HEK293T (cell line): Measurements from ENCODE around the gene DYNLT5.

ENCODE experiments used
- CTCF ChIA-PET: fragments of 350-600 bp; formaldehyde crosslinking; extraction: SDS; loops from one replicate; lab custom pipeline; 2021; ENCODE audit warnings: antibody characterized with exemption, inconsistent platforms; lab: Yijun Ruan, JAX
- POLR2A ChIA-PET: fragments of 350-600 bp; formaldehyde crosslinking; extraction: SDS; loops from one replicate; lab custom pipeline; 2020; ENCODE audit warnings: antibody characterized with exemption, inconsistent platforms; lab: Yijun Ruan, JAX
- DNase-seq: peaks from one replicate; pipeline ENCODE4 v3.0.0; 2012; ENCODE audit warnings: mixed read lengths; ENCODE audit errors: extremely low spot score
- ARNT ChIP-seq: fragments of 450-650 bp; IDR thresholded peaks from 2 replicates; pipeline ENCODE4 v1.6.1; 2017; ENCODE audit warnings: mild to moderate bottlenecking
- BHLHE40 ChIP-seq: fragments of 450-650 bp; IDR thresholded peaks from 2 replicates; pipeline ENCODE4 v1.6.1; 2016; ENCODE audit warnings: mild to moderate bottlenecking, moderate library complexity, borderline replicate concordance
- CTBP1 ChIP-seq: fragments of 450-650 bp; IDR thresholded peaks from 2 replicates; pipeline ENCODE4 v1.6.1; 2016; ENCODE audit warnings: borderline replicate concordance
- ELF4 ChIP-seq: fragments of 450-650 bp; IDR thresholded peaks from 2 replicates; pipeline ENCODE4 v1.6.1; 2017; ENCODE audit warnings: antibody characterized with exemption
- FOXA1 ChIP-seq: fragments of 450-650 bp; IDR thresholded peaks from 2 replicates; pipeline ENCODE4 v1.6.1; 2016; ENCODE audit warnings: mild to moderate bottlenecking
- FOXK2 ChIP-seq: fragments of 450-650 bp; IDR thresholded peaks from 2 replicates; pipeline ENCODE4 v1.6.1; 2016; ENCODE audit warnings: mild to moderate bottlenecking
- FOXM1 ChIP-seq: fragments of 450-650 bp; IDR thresholded peaks from 2 replicates; pipeline ENCODE4 v1.6.1; 2017; ENCODE audit warnings: mild to moderate bottlenecking, borderline replicate concordance
- HDGF ChIP-seq: fragments of 450-650 bp; IDR thresholded peaks from 2 replicates; pipeline ENCODE4 v1.6.1; 2017; ENCODE audit warnings: antibody characterized with exemption, borderline replicate concordance
- L3MBTL2 ChIP-seq: fragments of 450-650 bp; conservative IDR thresholded peaks from 2 replicates; pipeline ENCODE4 v1.6.1; 2016; ENCODE audit warnings: mild to moderate bottlenecking
- LEF1 ChIP-seq: fragments of 450-650 bp; IDR thresholded peaks from 2 replicates; pipeline ENCODE4 v1.6.1; 2017; ENCODE audit warnings: mild to moderate bottlenecking, borderline replicate concordance
- NFRKB ChIP-seq: fragments of 450-650 bp; IDR thresholded peaks from 2 replicates; pipeline ENCODE4 v1.6.1; 2016; ENCODE audit warnings: mild to moderate bottlenecking, moderate library complexity
- PKNOX1 ChIP-seq: fragments of 450-650 bp; IDR thresholded peaks from 2 replicates; pipeline ENCODE4 v1.6.1; 2016
- SP1 ChIP-seq: fragments of 450-650 bp; IDR thresholded peaks from 2 replicates; pipeline ENCODE4 v1.6.1; 2017
- SUZ12 ChIP-seq: fragments of 450-650 bp; IDR thresholded peaks from 2 replicates; pipeline ENCODE4 v1.6.1; 2016; ENCODE audit warnings: mild to moderate bottlenecking
- TARDBP ChIP-seq: fragments of 450-650 bp; IDR thresholded peaks from 2 replicates; pipeline ENCODE4 v1.6.1; 2016
- ZNF384 ChIP-seq: fragments of 450-650 bp; IDR thresholded peaks from 2 replicates; pipeline ENCODE4 v1.6.1; 2016

The DYNLT5 gene

GRCh38 chr1:66757722-66758240, 5.5 kb downstream of the DYNLT5 start:
- TF ChIP-seq SUZ12 (no peak), SP1 (no peak), L3MBTL2 (no peak), CTBP1 (no peak), FOXM1 (no peak), PKNOX1 (no peak), TARDBP (no peak), FOXK2 (no peak), HDGF (no peak), ARNT (no peak), BHLHE40 (no peak), ZNF384 (no peak), NFRKB (no peak), LEF1 (no peak), FOXA1 (no peak), ELF4 (no peak)
- POLR2A ChIA-PET = no interaction called here
- CTCF ChIA-PET = interaction anchor here (1.2 kb wide), 1 partner anchor 456 kb away, joined by 3 read pairs; no protein-coding TSS in a partner anchor
- no peak for DNase-seq

DNA sequence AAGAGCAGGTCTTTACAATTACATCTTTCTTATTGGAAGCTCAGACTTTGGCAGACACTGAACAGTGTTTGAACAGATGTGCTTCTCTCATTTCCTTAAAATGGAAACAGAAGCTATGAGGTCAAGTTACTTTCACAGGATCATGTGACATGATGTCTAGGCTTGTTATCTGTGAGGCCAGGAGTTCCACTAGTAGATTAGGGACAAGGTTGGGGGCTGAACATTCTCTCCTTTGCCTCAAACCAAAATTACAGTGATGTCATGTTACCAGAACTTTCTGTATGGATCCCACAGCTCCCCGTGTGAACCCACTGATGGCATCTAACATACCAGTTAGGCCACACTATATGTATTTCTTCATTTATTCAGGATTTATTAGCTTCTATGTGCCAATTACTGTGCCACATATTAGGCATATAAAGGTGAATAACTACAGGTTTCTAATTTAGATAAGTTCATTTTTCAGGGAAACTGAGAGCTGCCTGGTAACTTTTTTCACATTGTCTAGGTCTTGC, 6.0 kb downstream of the DYNLT5 start:
- CTCF ChIA-PET = interaction anchor here (1.2 kb wide), 1 partner anchor 455 kb away, joined by 3 read pairs; no protein-coding TSS in a partner anchor
- no peak for DNase-seq
- TF ChIP-seq FOXM1 = no peak
- POLR2A ChIA-PET = no interaction called here

- CTCF ChIA-PET = no interaction called here
Observed at GRCh38 chr1:66760506-66760905, 8.2 kb downstream of the DYNLT5 start.

DNA sequence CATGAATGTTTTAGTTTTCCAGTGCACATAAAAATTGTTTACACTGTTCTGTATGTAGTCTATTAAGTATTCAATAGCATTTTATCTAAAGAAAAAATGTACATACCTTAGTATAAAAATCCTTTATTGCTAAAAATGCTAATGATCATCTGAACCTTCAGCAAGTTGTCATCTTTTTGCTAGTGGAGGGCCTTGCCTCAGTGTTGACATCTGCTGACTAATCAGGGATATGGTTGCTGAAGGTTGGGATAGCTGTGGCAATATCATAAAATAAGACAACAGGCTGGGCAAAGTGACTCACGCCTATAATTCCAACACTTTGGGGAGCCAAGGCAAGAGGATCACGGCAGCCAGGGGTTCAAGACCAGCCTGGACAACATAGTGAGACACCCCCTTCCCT, 9.0 kb downstream of the DYNLT5 start:
- ChIA-PET POLR2A (no interaction called here), CTCF (no interaction called here)
- no peak for DNase-seq

More at GRCh38 chr1:66760506-66760905, 8.2 kb downstream of the DYNLT5 start:
- TF ChIP-seq BHLHE40 = no peak
- no peak for TF ChIP-seq SP1
- no peak for TF ChIP-seq FOXM1
- DNase-seq = no peak
- POLR2A ChIA-PET = no interaction called here

DNA sequence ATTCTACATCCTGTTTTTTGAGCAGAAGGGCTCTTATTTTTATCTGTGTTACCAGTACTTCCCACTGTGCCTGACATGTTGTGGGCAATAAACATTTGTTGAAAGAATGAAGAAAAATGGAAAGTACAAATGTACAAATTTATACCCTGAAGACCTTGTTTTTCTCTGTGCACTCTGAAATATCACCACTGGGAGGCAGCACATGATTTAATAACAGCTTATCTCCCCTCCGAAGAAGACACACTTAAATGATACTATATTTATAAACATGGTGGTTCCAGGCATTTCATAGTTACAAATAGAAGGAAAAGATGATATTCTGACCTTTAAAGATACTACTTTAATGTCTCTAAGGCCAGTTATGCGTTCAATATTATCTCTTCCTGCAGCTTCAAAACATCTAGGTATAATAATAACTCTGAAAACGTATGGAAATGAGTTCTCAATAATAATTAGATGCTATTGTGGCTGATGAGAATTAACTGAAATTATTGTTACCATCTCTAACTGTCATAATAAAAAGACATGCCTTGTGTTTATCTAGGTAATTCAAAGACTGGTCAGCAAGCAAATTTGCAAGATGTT, 12.8 kb downstream of the DYNLT5 start:
- ChIA-PET POLR2A (no interaction called here), CTCF (interaction anchor here (0.6 to 2.4 kb wide), 5 partner anchors 147 to 447 kb away, joined by 3 to 9 read pairs (median 4); no protein-coding TSS in a partner anchor)
- TF ChIP-seq FOXA1 = no peak
- TF ChIP-seq L3MBTL2 = no peak
- TF ChIP-seq TARDBP = no peak
- TF ChIP-seq HDGF = no peak
- no peak for TF ChIP-seq SUZ12
- no peak for TF ChIP-seq PKNOX1
- TF ChIP-seq ELF4 = no peak
- TF ChIP-seq FOXM1 = no peak
- peak; percentile 62 for DNase-seq

More for the DNA sequence above, 9.0 kb downstream of the DYNLT5 start:
- no peak for TF ChIP-seq L3MBTL2
- no peak for TF ChIP-seq FOXK2
- no peak for TF ChIP-seq NFRKB
- no peak for TF ChIP-seq PKNOX1
- no peak for TF ChIP-seq TARDBP
- TF ChIP-seq SUZ12 = no peak
- no peak for TF ChIP-seq CTBP1
- TF ChIP-seq BHLHE40 = no peak
- TF ChIP-seq HDGF = no peak
- no peak for TF ChIP-seq FOXA1
- TF ChIP-seq ELF4 = no peak
- TF ChIP-seq ZNF384 = no peak
- no peak for TF ChIP-seq LEF1
- TF ChIP-seq FOXM1 = no peak
- TF ChIP-seq SP1 = no peak
- TF ChIP-seq ARNT = no peak

DNA sequence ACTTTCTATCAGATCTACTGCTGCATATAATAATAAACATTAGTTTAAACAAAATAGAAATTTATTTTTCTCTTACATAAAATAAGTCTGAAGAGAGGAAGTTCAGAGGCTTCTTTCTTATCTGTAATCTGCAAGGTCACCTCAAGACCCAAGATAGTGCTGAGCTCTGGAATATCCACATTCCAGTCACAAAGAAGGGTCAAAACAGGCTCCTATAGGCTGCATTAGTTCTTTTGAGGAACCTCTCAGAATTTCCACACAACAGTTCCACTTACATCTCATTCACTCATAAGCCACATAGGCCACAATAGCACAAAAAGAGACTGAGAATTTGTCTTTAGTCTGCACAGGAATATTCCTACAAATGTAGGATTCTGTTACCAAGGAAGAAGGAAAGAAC, 15.4 kb downstream of the DYNLT5 start:
- no peak for TF ChIP-seq FOXK2
- TF ChIP-seq ARNT = no peak
- TF ChIP-seq TARDBP = no peak
- TF ChIP-seq LEF1 = no peak
- TF ChIP-seq CTBP1 = no peak
- no peak for TF ChIP-seq ZNF384
- no peak for TF ChIP-seq SUZ12
- no peak for TF ChIP-seq NFRKB
- no peak for TF ChIP-seq L3MBTL2
- TF ChIP-seq HDGF = no peak
- ChIA-PET CTCF (no interaction called here), POLR2A (no interaction called here)
- no peak for DNase-seq
